Measurements from ENCODE around the gene NRSN1.

DNA sequence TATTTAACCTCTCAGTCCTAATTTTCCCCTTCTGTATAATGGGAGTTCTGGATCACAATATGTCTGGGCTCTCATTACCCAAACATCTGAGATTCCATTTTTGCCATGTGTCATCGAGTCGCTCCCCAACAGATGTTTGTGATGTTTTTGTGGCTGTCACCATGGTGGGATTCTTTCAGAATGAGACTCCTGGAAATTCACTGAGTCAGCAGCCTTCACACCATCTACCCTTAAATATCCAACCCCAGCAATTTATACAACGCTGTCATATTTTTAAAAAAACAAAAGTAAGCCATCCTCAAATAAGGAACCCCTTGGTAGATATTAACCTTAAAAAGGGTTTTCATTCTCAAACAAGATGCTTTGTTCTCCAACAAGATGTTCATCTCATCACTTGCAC lies 20.9 kb downstream of the NRSN1 start:
- TF ChIP-seq YY1 (IDR thresholded peaks at IDR 0.05; ENCODE audit: insufficient read depth, insufficient read length) = no peak
- no peak for TF ChIP-seq ZNF274 (IDR thresholded peaks at IDR 0.05; ENCODE audit: low read depth, low read length)
- no peak for TF ChIP-seq SUZ12 (IDR thresholded peaks at IDR 0.05; ENCODE audit: extremely low read depth, insufficient read depth, insufficient read length)

Data from NT2/D1 (cell line).